Activated T-cell treated with anti-CD3 and anti-CD28 coated beads, Interleukin-2, amount 50 U/mL, for 24 hours (primary cell): Measurements from ENCODE around the gene STIP1.

Experiments used
- DNase-seq: peaks from one replicate; pipeline ENCODE4 v3.0.0-alpha.2; 2020
- H3K27ac Mint-ChIP-seq: 2 replicates; pipeline ENCODE4 v1.8.0; 2020; ENCODE audit warnings: mild to moderate bottlenecking, mixed read lengths
- H3K27me3 Mint-ChIP-seq: 2 replicates; pipeline ENCODE4 v1.8.0; 2020; ENCODE audit warnings: mixed read lengths
- H3K36me3 Mint-ChIP-seq: 2 replicates; pipeline ENCODE4 v1.8.0; 2020; ENCODE audit warnings: low read depth, mixed read lengths
- H3K4me1 Mint-ChIP-seq: 2 replicates; pipeline ENCODE4 v1.8.0; 2020; ENCODE audit warnings: low read depth, mixed read lengths
- H3K4me3 Mint-ChIP-seq: 2 replicates; pipeline ENCODE4 v1.8.0; 2020; ENCODE audit warnings: mild to moderate bottlenecking, moderate library complexity, mixed read lengths
- H3K9me3 Mint-ChIP-seq: 2 replicates; pipeline ENCODE4 v1.8.0; 2020; ENCODE audit warnings: mixed read lengths

Gene STIP1

GRCh38 chr11:64185693-64186491 lies at the start of gene STIP1:
STIP1 (plus strand) TSS chr11:64186171; CDS start chr11:64186262, 91 bp downstream.
- DNase-seq = peak; percentile 98
- H3K9me3 Mint-ChIP-seq = no peaks in the 10 kb centered on the region
- no peaks in the 10 kb centered on the region for H3K27me3 Mint-ChIP-seq
- peaks cover 31% of the 10 kb centered on the region for H3K36me3 Mint-ChIP-seq
- H3K4me3 Mint-ChIP-seq = no peak within 1 kb of the TSS
- peaks cover 51% of the 10 kb centered on the region for H3K4me1 Mint-ChIP-seq
- H3K27ac Mint-ChIP-seq = peak within 1 kb of the TSS; percentile 99

- no peak for DNase-seq
- Mint-ChIP-seq H3K27me3 (no peaks in the 10 kb centered on the region), H3K9me3 (no peaks in the 10 kb centered on the region), H3K36me3 (no peaks in the 10 kb centered on the region), H3K4me3 (no peak overlapping the region), H3K4me1 (no peaks in the 10 kb centered on the region), H3K27ac (no peak overlapping the region)
Measured at GRCh38 chr11:64136765-64137441, 49.1 kb upstream of the STIP1 start.

- no peak for DNase-seq
- Mint-ChIP-seq H3K36me3 (no peaks in the 10 kb centered on the region), H3K4me3 (no peak overlapping the region)
Measured at GRCh38 chr11:64138398-64138797, 47.6 kb upstream of the STIP1 start.

GRCh38 chr11:64139049-64139448 lies 46.9 kb upstream of the STIP1 start:
- no peak for DNase-seq
- Mint-ChIP-seq H3K27me3 (no peaks in the 10 kb centered on the region), H3K36me3 (no peaks in the 10 kb centered on the region), H3K4me3 (no peak overlapping the region), H3K4me1 (peaks cover 6% of the 10 kb centered on the region), H3K27ac (no peak overlapping the region), H3K9me3 (no peaks in the 10 kb centered on the region)

More at GRCh38 chr11:64138398-64138797, 47.6 kb upstream of the STIP1 start:
- no peaks in the 10 kb centered on the region for H3K9me3 Mint-ChIP-seq
- no peaks in the 10 kb centered on the region for H3K27me3 Mint-ChIP-seq
- H3K4me1 Mint-ChIP-seq = no peaks in the 10 kb centered on the region
- no peak overlapping the region for H3K27ac Mint-ChIP-seq

GRCh38 chr11:64140082-64140481 lies 45.9 kb upstream of the STIP1 start:
- H3K27me3 Mint-ChIP-seq = no peaks in the 10 kb centered on the region
- no peak for DNase-seq
- H3K4me1 Mint-ChIP-seq = peaks cover 8% of the 10 kb centered on the region
- H3K36me3 Mint-ChIP-seq = no peaks in the 10 kb centered on the region
- H3K9me3 Mint-ChIP-seq = no peaks in the 10 kb centered on the region
- H3K4me3 Mint-ChIP-seq = no peak overlapping the region
- H3K27ac Mint-ChIP-seq = no peak overlapping the region

GRCh38 chr11:64141081-64141783 lies 44.7 kb upstream of the STIP1 start:
- Mint-ChIP-seq H3K27me3 (no peaks in the 10 kb centered on the region), H3K9me3 (no peaks in the 10 kb centered on the region), H3K36me3 (no peaks in the 10 kb centered on the region), H3K27ac (no peak overlapping the region), H3K4me1 (peaks cover 8% of the 10 kb centered on the region), H3K4me3 (no peak overlapping the region)
- no peak for DNase-seq

GRCh38 chr11:64144587-64145472 lies 41.1 kb upstream of the STIP1 start:
- no peak for DNase-seq
- Mint-ChIP-seq H3K9me3 (no peaks in the 10 kb centered on the region), H3K36me3 (peaks cover 7% of the 10 kb centered on the region), H3K4me1 (peaks cover 8% of the 10 kb centered on the region), H3K27ac (no peak overlapping the region), H3K4me3 (no peak overlapping the region), H3K27me3 (no peaks in the 10 kb centered on the region)

GRCh38 chr11:64146036-64146955 lies 39.7 kb upstream of the STIP1 start:
- DNase-seq = peak; percentile 72
- no peak overlapping the region for H3K27ac Mint-ChIP-seq
- peaks cover 8% of the 10 kb centered on the region for H3K4me1 Mint-ChIP-seq
- H3K27me3 Mint-ChIP-seq = no peaks in the 10 kb centered on the region
- no peak overlapping the region for H3K4me3 Mint-ChIP-seq
- H3K9me3 Mint-ChIP-seq = no peaks in the 10 kb centered on the region
- peaks cover 12% of the 10 kb centered on the region for H3K36me3 Mint-ChIP-seq

- H3K9me3 Mint-ChIP-seq = no peaks in the 10 kb centered on the region
- H3K36me3 Mint-ChIP-seq = peaks cover 18% of the 10 kb centered on the region
- H3K4me1 Mint-ChIP-seq = peaks cover 11% of the 10 kb centered on the region
- no peak overlapping the region for H3K27ac Mint-ChIP-seq
- DNase-seq = peak; percentile 83
- no peak overlapping the region for H3K4me3 Mint-ChIP-seq
- H3K27me3 Mint-ChIP-seq = no peaks in the 10 kb centered on the region
Measured at GRCh38 chr11:64148226-64148916, 37.6 kb upstream of the STIP1 start.

- Mint-ChIP-seq H3K27me3 (no peaks in the 10 kb centered on the region), H3K27ac (no peak overlapping the region)
Measured at GRCh38 chr11:64148917-64149617, 36.9 kb upstream of the STIP1 start.

GRCh38 chr11:64150051-64150450 lies 35.9 kb upstream of the STIP1 start:
- Mint-ChIP-seq H3K27me3 (no peaks in the 10 kb centered on the region), H3K27ac (no peak overlapping the region), H3K9me3 (no peaks in the 10 kb centered on the region), H3K4me3 (no peak overlapping the region), H3K36me3 (peaks cover 18% of the 10 kb centered on the region), H3K4me1 (peaks cover 3% of the 10 kb centered on the region)
- no peak for DNase-seq

More at GRCh38 chr11:64148917-64149617, 36.9 kb upstream of the STIP1 start:
- Mint-ChIP-seq H3K9me3 (no peaks in the 10 kb centered on the region), H3K4me1 (peaks cover 5% of the 10 kb centered on the region), H3K4me3 (no peak overlapping the region), H3K36me3 (peaks cover 18% of the 10 kb centered on the region)
- no peak for DNase-seq

GRCh38 chr11:64150481-64151239 lies 35.3 kb upstream of the STIP1 start:
- Mint-ChIP-seq H3K27ac (no peak overlapping the region), H3K36me3 (peaks cover 18% of the 10 kb centered on the region), H3K27me3 (no peaks in the 10 kb centered on the region), H3K9me3 (no peaks in the 10 kb centered on the region), H3K4me1 (peaks cover 3% of the 10 kb centered on the region), H3K4me3 (no peak overlapping the region)
- no peak for DNase-seq
